Measurements from ENCODE around the gene SPATA3.

The SPATA3 gene

DNA sequence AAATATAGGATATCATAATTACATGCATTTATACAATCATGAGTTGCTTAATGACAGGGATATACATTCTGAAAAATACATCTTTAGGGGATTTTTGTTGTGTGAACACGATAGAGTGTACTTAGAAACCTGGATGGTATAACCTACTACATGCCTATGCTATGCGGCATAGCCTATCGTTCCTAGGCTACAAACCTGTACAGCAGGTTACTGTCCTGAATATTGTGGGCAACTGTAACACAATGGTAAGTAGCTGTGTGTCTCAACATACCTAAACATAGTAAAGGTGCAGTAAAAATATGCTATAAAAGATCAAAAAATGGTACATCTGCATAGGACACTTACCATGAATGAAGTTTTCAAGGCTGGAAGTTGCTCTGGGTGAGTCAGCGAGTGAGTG lies 47.9 kb downstream of the SPATA3 start:
- no peak overlapping the region for H3K9ac ChIP-seq (ENCODE audit: insufficient read length, low read depth)
- no peaks in the 10 kb centered on the region for H3K9me3 ChIP-seq (ENCODE audit: insufficient read depth, low read length)
- TF ChIP-seq SUZ12 (IDR thresholded peaks at IDR 0.05; ENCODE audit: extremely low read depth, insufficient read depth, insufficient read length), result no peak
- no peak for TF ChIP-seq ZNF274 (IDR thresholded peaks at IDR 0.05; ENCODE audit: low read depth, low read length)
- TF ChIP-seq YY1 (IDR thresholded peaks at IDR 0.05; ENCODE audit: insufficient read depth, insufficient read length), result no peak
- H3K4me1 ChIP-seq (ENCODE audit: insufficient read depth, insufficient read length), result no peaks in the 10 kb centered on the region
- no peak overlapping the region for H3K4me3 ChIP-seq (ENCODE audit: insufficient read length, low read depth)
- DNase-seq (ENCODE audit: low read depth, low spot score), result no peak
- H3K27me3 ChIP-seq (ENCODE audit: insufficient read depth, insufficient read length), result peaks cover 2% of the 10 kb centered on the region
- H3K36me3 ChIP-seq (ENCODE audit: insufficient read depth, insufficient read length, low read length), result peaks cover 27% of the 10 kb centered on the region

DNA sequence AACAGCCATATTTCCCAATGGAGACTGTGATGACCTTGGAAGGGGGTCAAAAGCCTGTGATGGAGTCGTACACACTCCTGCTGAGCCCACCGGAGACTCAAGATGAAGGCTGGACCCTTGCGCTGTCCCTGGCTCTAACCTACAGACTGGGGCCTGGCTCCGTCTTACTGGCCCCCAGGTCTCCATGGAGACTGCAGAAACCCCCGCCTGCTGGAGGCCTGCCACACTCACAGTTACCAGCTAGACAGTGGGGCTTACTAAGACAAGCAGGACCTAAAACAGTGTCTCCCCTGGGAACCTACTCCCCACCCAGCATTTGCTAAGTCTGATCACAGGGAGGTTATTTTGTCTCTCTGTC lies 51.0 kb downstream of the SPATA3 start:
- H3K9me3 ChIP-seq (ENCODE audit: insufficient read depth, low read length), result no peaks in the 10 kb centered on the region
- H3K36me3 ChIP-seq (ENCODE audit: insufficient read depth, insufficient read length, low read length), result peaks cover 21% of the 10 kb centered on the region
- TF ChIP-seq ZNF274 (IDR thresholded peaks at IDR 0.05; ENCODE audit: low read depth, low read length) (no peak), SUZ12 (IDR thresholded peaks at IDR 0.05; ENCODE audit: extremely low read depth, insufficient read depth, insufficient read length) (no peak), YY1 (IDR thresholded peaks at IDR 0.05; ENCODE audit: insufficient read depth, insufficient read length) (no peak)
- H3K9ac ChIP-seq (ENCODE audit: insufficient read length, low read depth), result no peak overlapping the region
- H3K4me1 ChIP-seq (ENCODE audit: insufficient read depth, insufficient read length), result peaks cover 2% of the 10 kb centered on the region
- no peak for DNase-seq (ENCODE audit: low read depth, low spot score)
- no peak overlapping the region for H3K4me3 ChIP-seq (ENCODE audit: insufficient read length, low read depth)
- peaks cover 3% of the 10 kb centered on the region for H3K27me3 ChIP-seq (ENCODE audit: insufficient read depth, insufficient read length)

DNA sequence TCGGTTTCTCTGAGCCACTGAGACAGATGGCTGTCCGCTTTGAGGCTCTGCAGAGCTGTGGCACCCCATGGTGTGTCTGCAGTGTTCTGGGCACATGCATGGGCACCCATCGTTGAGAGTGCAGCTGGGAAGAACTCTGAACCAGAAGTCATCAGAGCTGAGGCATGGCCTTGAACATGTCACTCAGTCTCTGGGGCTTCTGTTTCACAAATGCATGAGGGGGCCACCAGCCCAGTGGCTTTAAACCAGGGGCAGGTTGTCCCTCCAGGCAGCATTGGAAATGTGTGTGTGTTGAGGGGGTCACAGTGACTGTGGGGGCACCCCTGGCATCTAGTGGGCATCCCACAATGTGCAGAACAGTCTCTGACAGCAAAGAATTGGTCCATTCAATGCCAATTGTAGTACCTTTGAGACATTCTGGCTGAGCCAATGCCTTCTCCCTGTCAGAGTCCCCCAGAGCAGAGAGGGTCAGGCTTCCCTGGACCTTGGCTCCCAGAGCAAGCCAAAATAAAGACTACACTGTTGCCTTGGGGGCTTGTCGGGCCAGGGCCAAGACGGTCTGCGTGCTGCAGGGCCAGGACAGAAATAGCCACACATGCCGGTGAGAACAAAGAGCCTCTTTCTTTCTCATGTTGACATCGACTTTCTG lies 51.5 kb downstream of the SPATA3 start:
- no peak overlapping the region for H3K9ac ChIP-seq (ENCODE audit: insufficient read length, low read depth)
- H3K4me1 ChIP-seq (ENCODE audit: insufficient read depth, insufficient read length), result peaks cover 6% of the 10 kb centered on the region
- peaks cover 17% of the 10 kb centered on the region for H3K36me3 ChIP-seq (ENCODE audit: insufficient read depth, insufficient read length, low read length)
- no peak for TF ChIP-seq SUZ12 (IDR thresholded peaks at IDR 0.05; ENCODE audit: extremely low read depth, insufficient read depth, insufficient read length)
- no peak for TF ChIP-seq YY1 (IDR thresholded peaks at IDR 0.05; ENCODE audit: insufficient read depth, insufficient read length)
- no peak for TF ChIP-seq ZNF274 (IDR thresholded peaks at IDR 0.05; ENCODE audit: low read depth, low read length)
- H3K27me3 ChIP-seq (ENCODE audit: insufficient read depth, insufficient read length), result peaks cover 8% of the 10 kb centered on the region
- no peak for DNase-seq (ENCODE audit: low read depth, low spot score)
- no peak overlapping the region for H3K4me3 ChIP-seq (ENCODE audit: insufficient read length, low read depth)
- no peaks in the 10 kb centered on the region for H3K9me3 ChIP-seq (ENCODE audit: insufficient read depth, low read length)

DNA sequence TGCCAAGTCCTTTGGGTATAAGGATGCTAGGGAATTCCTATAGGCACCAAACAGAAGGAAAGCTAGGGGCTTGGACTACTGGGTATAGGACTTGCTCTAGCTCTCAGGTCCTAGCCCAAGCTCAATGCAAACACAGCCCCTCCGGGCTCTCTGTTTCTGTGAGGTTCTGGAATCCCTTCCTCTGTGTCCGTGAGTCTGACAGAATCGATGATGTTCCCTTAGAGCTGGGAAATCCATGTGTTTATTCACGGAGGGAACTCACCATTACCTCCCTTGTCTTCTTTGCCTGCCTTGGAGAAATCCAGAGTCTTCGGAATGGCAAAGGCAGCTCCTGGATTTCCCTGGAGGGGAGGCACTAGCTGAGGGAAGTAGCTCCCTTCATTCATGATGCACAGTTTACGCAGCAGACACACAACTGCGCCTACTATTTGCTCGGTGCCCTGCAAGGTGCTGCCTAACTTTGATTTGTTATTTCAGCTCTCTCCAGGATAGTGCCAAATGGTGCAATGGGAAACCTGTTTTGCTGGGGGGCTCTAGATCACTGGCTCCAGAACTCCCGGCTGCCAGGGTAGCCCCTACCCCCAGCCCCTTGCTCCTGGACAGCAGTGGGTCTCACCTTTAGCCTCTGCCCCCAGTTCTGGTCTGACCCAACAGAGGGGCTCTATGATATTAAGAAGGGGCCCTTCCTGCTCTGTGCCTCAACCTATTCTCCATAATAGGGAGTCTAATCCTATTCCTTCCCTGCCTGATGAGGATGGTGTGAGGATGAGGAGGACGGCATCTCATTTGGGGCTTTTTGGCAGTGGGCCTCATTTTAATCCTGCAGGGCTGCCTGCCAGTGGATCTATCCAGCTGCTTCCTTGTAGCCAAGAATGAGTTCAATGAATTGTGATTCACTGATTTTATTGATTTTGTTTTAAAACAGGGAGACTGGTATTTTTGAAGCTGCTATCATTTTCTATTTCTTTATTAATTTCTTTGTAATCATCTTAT lies 52.3 kb downstream of the SPATA3 start:
- Histone ChIP-seq H3K36me3 (ENCODE audit: insufficient read depth, insufficient read length, low read length) (peaks cover 17% of the 10 kb centered on the region), H3K9ac (ENCODE audit: insufficient read length, low read depth) (no peak overlapping the region), H3K4me3 (ENCODE audit: insufficient read length, low read depth) (no peak overlapping the region), H3K4me1 (ENCODE audit: insufficient read depth, insufficient read length) (peaks cover 8% of the 10 kb centered on the region), H3K9me3 (ENCODE audit: insufficient read depth, low read length) (no peaks in the 10 kb centered on the region), H3K27me3 (ENCODE audit: insufficient read depth, insufficient read length) (peaks cover 14% of the 10 kb centered on the region)
- DNase-seq (ENCODE audit: low read depth, low spot score), result no peak
- no peak for TF ChIP-seq YY1 (IDR thresholded peaks at IDR 0.05; ENCODE audit: insufficient read depth, insufficient read length)
- TF ChIP-seq SUZ12 (IDR thresholded peaks at IDR 0.05; ENCODE audit: extremely low read depth, insufficient read depth, insufficient read length), result no peak
- no peak for TF ChIP-seq ZNF274 (IDR thresholded peaks at IDR 0.05; ENCODE audit: low read depth, low read length)

DNA sequence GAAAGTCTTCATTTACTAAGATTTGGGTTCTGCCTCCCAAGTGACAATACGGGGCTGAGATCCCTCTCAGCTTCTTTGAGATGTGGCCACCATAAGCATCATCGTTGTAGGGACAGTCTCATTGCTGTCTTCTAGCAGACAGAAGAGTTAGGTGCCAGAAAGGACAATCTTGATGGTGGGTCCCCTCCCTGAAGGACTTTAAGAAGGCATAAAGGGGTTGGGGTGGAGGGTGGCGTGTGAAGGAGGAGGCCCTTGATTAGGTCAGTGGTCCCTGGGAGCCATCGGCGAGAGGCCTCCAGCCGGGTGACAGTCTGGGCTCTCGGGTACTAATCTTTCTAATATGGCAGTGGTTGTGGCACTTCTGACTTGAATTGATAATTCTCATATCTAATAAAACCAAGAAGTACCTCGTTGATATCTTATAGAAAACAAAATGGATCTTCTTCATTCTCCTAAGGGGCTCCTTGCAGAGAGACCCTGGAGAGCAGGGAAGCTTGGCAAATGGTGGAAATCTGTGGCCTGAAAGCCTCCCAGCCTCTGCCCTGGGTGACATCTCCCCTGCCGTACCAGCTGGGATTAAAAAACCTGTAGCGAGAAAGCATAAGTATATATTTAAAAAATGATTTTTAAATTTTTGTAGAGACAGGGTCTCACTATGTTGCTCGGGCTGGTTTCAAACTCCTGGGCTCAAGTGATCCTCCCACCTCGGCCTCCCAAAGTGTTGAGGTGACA lies 53.5 kb downstream of the SPATA3 start:
- H3K27me3 ChIP-seq (ENCODE audit: insufficient read depth, insufficient read length), result peaks cover 23% of the 10 kb centered on the region
- DNase-seq (ENCODE audit: low read depth, low spot score), result no peak
- no peaks in the 10 kb centered on the region for H3K9me3 ChIP-seq (ENCODE audit: insufficient read depth, low read length)
- H3K9ac ChIP-seq (ENCODE audit: insufficient read length, low read depth), result no peak overlapping the region
- H3K4me1 ChIP-seq (ENCODE audit: insufficient read depth, insufficient read length), result peaks cover 8% of the 10 kb centered on the region
- peaks cover 11% of the 10 kb centered on the region for H3K36me3 ChIP-seq (ENCODE audit: insufficient read depth, insufficient read length, low read length)
- no peak overlapping the region for H3K4me3 ChIP-seq (ENCODE audit: insufficient read length, low read depth)
- TF ChIP-seq SUZ12 (IDR thresholded peaks at IDR 0.05; ENCODE audit: extremely low read depth, insufficient read depth, insufficient read length) (no peak), ZNF274 (IDR thresholded peaks at IDR 0.05; ENCODE audit: low read depth, low read length) (no peak), YY1 (IDR thresholded peaks at IDR 0.05; ENCODE audit: insufficient read depth, insufficient read length) (no peak)

DNA sequence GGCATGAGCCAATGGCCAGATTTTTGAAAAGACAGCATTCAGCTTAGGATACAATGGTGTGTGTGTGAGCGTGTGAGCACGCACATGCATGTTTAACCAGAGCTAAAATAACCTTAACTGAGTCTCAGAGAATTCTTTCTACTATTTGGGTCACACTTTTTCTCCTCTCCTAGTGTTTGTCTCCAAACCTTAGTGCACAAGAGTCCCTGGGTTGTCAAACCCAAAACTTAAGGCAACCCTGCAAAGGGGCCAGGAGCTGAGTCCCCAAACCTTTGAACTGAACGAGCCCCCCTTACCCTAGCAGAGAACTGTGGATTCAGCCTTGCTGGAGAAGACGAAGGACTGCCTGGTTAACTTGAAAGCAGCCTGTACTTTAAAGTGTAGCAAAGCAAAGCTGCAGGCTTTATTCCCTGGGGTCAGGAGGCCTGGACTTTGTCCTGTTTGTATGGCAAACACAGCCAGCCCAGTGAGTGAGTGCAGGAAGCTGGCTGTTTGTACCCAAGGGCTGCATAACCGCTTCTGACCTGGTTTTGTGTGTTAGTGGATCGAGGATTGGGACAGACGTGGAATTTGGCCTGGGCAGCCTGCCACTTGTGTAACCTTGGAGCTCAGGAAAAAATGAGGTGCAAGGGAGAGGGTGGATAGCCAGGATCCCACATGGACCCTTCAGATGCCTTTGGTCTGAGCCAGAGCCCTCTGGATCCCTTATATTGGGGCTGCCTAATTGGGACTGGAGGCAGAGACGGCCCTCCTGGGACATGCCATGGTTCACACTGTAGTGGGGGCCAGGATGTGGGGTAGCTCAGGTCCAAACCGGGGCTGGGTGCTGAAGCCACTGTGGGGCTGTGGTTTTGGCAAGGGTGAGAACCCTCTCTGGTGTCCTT lies 54.3 kb downstream of the SPATA3 start:
- no peak for DNase-seq (ENCODE audit: low read depth, low spot score)

More for the DNA sequence above, 54.3 kb downstream of the SPATA3 start:
- Histone ChIP-seq H3K4me1 (ENCODE audit: insufficient read depth, insufficient read length) (peaks cover 8% of the 10 kb centered on the region), H3K36me3 (ENCODE audit: insufficient read depth, insufficient read length, low read length) (peaks cover 11% of the 10 kb centered on the region), H3K9me3 (ENCODE audit: insufficient read depth, low read length) (no peaks in the 10 kb centered on the region), H3K4me3 (ENCODE audit: insufficient read length, low read depth) (no peak overlapping the region), H3K9ac (ENCODE audit: insufficient read length, low read depth) (no peak overlapping the region), H3K27me3 (ENCODE audit: insufficient read depth, insufficient read length) (peaks cover 23% of the 10 kb centered on the region)
- TF ChIP-seq ZNF274 (IDR thresholded peaks at IDR 0.05; ENCODE audit: low read depth, low read length), result no peak
- no peak for TF ChIP-seq YY1 (IDR thresholded peaks at IDR 0.05; ENCODE audit: insufficient read depth, insufficient read length)
- no peak for TF ChIP-seq SUZ12 (IDR thresholded peaks at IDR 0.05; ENCODE audit: extremely low read depth, insufficient read depth, insufficient read length)

Data from NT2/D1 (cell line).